Hematopoietic multipotent progenitor cell treated with erythropoietin and hydrocortisone succinate and interleukin-3 and kit ligand, for 4 days (in vitro differentiated cells): ENCODE results near the gene CCDC87.

ENCODE experiments used
- DNase-seq: peaks from one replicate; pipeline ENCODE4 v3.0.0-alpha.2; 2015

Gene CCDC87, protein sequence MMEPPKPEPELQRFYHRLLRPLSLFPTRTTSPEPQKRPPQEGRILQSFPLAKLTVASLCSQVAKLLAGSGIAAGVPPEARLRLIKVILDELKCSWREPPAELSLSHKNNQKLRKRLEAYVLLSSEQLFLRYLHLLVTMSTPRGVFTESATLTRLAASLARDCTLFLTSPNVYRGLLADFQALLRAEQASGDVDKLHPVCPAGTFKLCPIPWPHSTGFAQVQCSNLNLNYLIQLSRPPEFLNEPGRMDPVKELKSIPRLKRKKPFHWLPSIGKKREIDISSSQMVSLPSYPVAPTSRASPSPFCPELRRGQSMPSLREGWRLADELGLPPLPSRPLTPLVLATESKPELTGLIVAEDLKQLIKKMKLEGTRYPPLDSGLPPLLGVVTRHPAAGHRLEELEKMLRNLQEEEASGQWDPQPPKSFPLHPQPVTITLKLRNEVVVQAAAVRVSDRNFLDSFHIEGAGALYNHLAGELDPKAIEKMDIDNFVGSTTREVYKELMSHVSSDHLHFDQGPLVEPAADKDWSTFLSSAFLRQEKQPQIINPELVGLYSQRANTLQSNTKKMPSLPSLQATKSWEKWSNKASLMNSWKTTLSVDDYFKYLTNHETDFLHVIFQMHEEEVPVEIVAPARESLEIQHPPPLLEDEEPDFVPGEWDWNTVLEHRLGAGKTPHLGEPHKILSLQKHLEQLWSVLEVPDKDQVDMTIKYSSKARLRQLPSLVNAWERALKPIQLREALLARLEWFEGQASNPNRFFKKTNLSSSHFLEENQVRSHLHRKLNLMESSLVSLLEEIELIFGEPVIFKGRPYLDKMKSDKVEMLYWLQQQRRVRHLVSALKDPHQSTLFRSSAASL

DNA sequence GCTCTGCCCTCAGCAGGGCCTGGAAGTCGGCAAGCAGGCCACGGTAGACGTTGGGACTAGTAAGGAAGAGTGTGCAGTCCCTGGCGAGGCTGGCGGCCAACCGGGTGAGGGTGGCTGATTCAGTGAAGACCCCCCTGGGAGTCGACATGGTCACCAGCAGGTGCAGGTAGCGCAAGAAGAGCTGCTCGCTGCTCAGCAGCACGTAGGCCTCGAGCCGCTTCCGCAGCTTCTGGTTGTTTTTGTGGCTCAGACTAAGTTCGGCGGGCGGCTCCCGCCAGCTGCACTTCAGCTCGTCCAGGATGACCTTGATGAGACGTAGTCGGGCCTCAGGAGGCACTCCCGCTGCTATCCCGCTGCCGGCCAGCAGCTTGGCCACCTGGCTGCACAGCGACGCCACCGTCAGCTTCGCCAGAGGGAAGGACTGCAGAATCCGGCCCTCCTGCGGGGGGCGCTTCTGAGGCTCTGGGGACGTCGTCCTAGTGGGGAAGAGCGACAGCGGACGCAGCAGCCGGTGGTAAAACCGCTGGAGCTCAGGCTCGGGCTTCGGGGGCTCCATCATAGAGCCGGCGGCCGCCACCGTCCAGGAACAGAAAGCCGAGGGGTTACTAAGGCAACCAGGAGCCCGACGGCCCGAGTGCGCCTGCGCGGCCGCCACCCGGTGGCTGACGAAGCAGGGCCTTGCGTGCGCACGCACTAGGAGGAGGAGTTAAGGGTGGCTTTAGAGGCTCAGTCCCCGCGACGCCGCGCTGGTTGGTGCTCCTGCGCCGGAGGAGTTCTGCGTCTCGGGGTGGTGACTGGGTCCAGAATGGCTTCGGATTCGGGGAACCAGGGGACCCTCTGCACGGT, at the start of gene CCDC87, which contains the start of gene CCS:
TSS of gene CCDC87 (minus strand) at position 607 of the 846 bp plus-strand sequence. CDS start at position 559, 48 bp downstream.
TSS of gene CCS (plus strand) at position 729 of the 846 bp plus-strand sequence. CDS start at position 806, 77 bp downstream.
- peak; percentile 98 for DNase-seq

DNA sequence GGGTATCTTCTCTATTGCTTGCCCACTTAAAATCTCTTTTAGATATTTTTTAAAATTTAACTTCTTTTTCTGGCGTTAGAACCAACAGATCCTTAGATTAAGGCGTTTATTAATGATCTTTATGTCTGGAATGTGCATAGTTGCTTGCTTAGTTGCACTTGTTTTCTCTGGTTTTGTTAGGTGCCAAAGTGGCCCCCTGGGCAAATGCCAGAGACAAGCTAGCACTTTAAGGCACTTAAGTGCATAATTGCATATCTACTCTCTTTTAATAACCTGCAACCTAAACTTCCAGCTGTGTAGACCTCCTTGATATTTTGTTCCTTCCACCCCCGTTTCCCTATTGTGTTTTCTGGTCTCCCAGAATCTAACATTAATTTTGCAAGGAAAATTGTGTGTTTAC, 49.0 kb upstream of the CCDC87 start:
- DNase-seq = no peak

DNA sequence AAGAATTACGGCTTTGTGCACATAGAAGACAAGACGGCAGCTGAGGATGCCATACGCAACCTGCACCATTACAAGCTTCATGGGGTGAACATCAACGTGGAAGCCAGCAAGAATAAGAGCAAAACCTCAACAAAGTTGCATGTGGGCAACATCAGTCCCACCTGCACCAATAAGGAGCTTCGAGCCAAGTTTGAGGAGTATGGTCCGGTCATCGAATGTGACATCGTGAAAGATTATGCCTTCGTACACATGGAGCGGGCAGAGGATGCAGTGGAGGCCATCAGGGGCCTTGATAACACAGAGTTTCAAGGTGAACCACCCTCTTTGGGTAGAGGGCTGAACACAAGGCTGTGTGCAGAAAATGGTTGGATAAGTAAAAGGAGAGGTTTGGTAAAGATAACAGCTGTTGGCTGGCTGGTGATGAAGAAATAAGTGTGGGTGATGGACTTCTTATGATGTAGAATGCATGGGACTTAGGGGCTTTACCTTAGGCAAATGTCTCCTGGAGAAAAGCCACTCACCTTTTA, 47.0 kb upstream of the CCDC87 start:
- DNase-seq = peak; percentile 30

DNA sequence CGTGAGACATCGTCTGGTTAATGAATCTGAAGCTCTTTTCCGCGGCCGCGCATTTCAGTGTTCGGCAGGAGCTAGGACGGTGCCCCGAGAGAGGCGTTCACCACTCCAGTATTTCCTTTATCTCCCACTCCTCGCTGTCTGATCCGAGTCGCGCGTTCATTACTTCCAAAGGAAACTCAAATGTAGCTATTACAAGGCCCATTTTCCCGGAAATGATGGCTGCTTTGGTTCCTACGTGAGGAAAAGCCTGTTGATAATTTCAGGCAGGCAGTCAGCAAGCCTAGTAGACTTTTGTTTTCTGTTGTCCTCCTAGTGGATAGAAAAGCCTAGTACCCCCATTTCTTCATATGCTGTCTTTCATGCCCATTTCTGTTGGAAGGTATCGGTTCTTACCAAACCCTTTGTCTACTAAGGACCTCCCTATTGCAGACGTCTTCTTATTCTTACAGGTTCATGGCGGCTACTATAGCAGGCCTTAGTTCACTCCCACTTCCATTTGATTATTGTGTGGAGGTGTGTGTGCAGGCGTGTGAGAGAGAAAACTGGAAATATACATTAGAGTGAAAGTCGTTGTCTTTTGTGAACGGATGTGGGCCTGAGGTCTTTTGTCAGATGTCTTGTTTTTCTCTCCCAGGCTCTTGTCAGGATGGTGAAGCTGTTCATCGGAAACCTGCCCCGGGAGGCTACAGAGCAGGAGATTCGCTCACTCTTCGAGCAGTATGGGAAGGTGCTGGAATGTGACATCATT, 46.4 kb upstream of the CCDC87 start:
- peak; percentile 65 for DNase-seq

DNA sequence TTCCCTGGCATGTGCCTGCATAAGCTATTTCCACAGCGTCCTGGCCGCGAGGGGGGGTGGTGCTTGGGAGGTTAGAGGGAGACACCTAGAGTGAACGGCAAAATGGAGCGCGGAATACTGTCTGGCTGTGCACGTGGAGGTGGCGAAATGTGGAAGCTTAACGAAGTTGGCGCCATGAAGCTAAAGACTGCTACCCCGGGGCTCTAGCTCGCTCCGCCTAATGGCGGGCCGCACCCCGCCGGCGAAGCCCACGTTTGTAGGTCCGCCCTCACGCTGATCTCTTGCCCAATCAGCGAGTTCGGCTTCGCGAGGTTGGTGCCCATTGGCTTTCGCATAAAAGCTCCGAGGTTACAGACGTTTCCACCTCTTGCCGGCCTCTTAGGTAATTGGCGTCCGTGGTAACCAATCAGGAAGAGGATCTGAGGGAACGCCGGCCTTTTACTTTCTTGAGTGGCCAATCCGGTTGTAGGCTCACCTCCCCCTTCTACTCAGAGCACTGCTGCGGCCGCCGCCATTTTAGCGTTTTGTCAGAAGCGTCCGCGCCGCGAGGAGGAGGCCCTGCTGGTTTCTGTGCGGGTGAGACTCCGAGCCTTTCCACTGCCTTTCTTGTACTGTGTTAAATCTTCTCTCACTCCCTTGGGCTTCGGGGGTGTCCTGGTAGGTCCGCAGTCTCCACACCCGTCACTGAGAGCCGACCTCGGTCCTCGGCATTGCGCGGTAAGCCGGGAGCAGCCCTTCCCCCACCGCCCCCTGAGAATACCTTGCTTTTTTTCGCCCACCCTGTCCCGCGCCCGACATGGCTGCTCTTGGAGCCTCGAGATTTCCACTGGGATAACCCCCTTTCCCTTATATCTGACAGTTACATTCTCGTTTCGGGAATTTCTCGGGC, 45.6 kb upstream of the CCDC87 start, which contains the start of gene RBM4:
TSS of gene RBM4 (plus strand) at position 527 of the 889 bp plus-strand sequence. CDS start 1,009 bp downstream, outside the sequence.
- DNase-seq = peak; percentile 100

DNA sequence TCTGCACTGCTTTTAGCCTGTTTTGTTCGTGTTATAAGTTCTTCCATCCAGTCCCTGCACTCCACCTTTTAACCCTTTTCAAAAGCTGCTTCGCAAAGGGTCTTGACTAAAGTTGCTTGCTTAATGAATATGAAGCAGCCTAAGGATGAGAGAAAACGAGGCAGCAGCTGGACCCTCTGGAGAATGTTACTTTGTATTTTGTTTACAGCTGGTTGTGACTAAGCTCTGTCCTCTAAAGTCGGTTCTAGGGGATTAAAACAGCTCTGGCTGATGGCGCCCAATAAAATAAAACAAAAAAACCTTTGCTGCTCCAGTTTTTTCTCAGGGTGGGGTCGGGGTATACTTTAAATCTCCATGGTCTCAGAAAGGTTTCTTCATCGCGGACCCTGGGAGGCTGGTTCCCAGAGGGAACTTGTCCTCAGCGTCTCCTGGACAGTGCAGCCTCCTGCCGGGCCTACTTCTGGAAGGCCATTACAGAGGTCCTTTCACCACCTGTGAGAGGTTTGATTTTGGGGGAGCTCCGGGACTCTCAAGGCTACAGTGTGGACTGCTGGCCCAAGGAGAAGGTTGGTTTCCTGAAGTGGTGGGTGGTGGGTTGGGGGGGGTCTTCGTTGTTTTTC, 44.8 kb upstream of the CCDC87 start:
- DNase-seq = peak; percentile 24

DNA sequence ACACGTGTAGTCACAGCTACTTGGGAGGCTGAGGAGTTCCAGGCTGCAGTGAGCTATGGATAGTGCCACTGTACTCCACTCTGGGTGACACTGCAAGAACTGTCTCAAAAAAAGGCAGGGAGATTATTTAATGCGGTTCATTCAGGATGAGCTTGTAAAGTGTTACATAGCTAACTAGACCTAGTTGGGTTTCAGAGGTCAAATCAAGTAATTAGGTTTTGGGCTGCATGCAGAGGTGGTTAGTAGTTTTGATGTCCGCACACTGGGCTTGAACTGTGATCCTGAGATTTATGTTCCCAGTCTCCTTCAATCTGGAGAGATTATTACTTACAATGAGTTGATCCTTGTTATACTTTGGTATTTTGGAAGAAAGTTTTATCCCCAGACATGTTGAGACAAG, 43.5 kb upstream of the CCDC87 start:
- no peak for DNase-seq

DNA sequence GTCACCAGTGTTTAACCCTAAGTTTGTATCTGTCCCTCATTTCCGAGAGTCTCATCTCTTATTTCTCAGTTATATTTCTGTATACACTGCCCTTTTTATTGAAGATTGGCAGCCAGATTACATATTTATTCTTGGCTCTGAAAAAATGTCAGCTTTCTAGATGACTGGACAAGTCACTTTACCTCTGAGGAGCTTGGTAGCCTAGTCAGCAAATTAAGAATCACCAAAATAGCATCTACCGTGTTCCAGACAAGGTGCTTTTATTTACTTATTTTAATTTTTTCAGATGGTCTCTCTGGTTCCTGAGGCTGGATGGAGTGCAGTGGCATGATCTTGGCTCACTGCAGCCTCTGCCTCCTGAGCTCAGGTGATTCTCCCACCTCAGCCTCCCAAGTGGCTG, 40.1 kb upstream of the CCDC87 start:
- DNase-seq = no peak

DNA sequence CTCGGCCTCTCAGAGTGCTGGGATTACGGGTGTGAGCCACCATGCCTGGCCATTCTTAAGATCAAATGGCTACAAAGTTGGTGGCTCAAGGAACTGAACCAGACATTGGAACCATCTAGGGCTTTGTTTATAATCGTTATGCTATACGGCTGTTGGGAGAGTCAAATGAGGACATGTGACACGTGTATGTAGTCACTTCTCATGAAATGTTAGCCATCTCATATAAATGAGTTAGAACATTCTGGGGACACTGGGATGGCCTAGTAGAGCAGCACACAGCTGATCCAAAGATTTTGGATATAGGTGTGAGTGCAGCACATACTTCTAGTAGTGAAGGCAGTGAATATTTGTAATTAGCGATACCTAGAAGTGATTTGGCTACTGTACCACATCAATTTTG, 39.0 kb upstream of the CCDC87 start:
- DNase-seq = no peak

DNA sequence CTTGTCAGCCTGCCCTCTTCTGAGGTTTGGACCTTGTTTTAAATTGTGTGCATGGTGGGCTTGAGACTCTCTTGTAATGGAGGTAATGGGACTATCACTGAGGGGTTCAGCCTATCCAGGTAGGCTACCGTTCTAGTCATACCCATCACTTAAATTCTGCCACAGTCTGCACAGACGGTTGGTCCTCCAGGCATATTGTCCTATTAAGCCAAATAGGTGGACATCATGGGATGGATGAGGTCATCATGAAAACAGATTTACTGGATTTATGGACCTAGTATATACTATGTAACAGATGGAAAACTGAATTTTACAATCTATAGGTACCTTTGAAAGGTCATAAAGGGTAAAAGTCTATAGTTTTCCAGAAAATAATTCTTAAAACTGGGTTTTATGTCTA, 36.5 kb upstream of the CCDC87 start:
- no peak for DNase-seq

DNA sequence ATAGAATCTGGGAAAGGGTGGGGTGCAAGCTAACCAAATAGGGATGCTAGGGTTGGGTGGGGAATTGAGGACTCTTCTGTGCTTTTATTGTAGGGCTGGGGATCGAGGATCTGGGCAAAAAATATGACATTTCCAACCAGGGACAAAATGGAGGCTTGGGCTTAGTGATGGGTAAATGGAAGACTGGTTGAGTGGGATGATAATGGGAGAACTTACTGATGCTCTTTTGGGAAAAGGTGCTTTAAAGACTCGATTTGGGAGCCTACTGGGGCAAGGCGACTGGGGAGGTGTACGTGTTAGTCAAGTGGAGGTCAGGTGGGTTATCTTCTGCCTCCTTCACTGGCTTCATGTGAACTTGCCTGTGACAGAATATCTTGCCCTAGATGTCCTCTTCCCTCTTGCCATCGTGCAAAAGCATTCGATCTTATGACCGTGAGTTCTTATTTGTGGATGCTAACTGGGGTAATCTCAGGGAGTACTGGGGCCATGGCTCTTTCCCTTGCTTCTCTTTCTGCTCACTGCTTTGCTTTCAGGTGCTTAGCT, 35.3 kb upstream of the CCDC87 start:
- no peak for DNase-seq

DNA sequence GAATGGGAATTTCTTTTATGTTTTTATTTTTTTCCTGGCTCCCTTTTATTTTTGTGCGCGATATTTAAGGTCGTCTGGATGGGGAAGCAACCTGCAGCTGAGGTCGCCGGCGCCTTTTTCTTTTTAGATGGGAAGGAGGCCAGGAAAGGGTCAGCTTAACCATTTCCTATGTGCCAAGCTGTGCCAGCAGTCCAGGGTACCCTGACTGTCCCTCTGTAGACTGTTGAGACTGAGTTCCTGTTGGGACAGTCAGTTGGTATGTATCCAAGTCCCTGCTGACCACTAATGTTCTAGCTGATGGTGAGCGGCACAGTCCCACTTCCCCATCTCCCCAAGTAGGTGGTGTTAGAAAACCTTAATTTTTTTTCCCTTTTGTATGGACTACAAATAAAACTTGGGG, 34.1 kb upstream of the CCDC87 start:
- DNase-seq = no peak

DNA sequence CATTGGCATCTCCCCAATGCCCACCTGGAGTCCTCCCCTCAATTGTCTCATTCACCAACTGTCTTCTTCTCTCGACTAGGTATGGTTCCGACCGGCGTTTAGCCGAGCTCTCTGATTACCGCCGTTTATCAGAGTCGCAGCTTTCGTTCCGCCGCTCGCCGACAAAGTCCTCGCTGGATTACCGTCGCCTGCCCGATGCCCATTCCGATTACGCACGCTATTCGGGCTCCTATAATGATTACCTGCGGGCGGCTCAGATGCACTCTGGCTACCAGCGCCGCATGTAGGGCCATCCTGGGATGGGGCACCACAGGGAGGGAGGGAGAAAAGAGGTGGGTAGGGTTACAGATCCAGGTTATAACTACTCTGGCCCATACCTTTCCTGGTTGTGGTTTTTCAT, 33.5 kb upstream of the CCDC87 start:
- DNase-seq = no peak

DNA sequence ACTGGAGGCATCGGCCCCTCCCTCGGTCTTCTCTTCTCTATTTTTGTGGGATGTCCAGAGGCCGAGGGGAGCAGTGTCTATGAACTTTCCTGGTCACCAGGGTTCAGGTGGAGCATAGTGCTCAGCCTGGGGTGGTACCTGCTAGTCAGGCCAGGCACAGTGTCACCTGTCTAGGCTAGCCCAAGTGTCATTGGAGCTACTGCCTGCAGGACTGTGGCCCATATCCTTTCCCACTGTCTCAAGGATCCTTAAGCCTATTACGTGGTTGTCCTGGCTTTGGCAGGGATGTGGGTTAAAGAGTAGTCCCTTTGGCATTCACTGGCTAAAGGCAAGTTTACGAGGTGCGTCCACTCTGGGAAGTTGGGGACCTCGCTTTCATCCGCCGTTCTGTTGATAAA, 32.9 kb upstream of the CCDC87 start:
- no peak for DNase-seq

DNA sequence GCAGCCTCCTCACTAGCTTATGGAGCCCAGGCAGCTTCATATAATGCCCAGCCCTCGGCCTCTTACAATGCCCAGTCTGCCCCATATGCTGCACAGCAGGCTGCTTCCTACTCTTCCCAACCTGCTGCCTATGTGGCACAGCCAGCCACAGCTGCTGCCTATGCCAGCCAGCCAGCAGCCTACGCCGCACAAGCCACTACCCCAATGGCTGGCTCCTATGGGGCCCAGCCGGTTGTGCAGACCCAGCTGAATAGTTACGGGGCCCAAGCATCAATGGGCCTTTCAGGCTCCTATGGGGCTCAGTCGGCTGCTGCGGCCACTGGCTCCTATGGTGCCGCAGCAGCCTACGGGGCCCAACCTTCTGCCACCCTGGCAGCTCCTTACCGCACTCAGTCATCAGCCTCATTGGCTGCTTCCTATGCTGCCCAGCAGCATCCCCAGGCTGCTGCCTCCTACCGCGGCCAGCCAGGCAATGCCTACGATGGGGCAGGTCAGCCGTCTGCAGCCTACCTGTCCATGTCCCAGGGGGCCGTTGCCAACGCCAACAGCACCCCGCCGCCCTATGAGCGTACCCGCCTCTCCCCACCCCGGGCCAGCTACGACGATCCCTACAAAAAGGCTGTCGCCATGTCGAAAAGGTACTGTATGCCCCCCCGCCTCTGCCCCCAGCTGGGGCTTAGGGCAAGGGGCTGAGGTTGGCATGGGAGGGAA, 32.3 kb upstream of the CCDC87 start:
- DNase-seq = no peak

DNA sequence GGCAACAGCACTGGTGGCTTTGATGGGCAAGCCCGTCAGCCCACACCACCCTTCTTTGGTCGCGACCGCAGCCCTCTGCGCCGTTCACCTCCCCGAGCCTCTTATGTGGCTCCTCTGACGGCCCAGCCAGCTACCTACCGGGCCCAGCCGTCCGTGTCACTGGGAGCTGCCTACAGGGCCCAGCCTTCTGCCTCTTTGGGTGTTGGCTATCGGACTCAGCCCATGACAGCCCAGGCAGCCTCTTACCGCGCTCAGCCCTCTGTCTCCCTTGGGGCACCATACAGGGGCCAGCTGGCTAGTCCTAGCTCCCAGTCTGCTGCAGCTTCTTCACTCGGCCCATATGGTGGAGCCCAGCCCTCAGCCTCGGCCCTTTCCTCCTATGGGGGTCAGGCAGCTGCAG, 31.6 kb upstream of the CCDC87 start:
- no peak for DNase-seq

DNA sequence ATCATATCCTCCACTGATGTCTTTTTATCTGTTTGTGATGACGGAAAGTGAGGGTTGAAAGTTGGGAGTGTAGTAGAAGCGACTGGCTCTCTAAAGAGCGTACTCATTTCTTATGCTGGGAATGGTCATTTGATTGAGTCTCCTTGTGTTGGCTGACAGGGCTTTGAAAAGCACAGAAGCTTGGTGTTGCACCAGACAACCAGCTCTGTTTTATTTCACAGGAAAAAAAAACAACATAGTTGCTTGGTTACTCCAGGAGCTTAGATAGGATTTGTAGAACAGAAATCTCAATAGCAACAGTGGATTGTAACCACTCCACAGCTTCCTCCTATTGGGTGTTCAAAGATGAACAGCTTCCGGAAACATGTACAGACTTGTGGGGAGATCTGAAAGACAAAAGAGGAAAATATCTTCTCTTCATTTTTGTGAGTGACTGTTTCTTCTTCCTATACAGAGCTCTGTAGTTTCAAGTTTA, 26.3 kb upstream of the CCDC87 start:
- DNase-seq = peak; percentile 78

DNA sequence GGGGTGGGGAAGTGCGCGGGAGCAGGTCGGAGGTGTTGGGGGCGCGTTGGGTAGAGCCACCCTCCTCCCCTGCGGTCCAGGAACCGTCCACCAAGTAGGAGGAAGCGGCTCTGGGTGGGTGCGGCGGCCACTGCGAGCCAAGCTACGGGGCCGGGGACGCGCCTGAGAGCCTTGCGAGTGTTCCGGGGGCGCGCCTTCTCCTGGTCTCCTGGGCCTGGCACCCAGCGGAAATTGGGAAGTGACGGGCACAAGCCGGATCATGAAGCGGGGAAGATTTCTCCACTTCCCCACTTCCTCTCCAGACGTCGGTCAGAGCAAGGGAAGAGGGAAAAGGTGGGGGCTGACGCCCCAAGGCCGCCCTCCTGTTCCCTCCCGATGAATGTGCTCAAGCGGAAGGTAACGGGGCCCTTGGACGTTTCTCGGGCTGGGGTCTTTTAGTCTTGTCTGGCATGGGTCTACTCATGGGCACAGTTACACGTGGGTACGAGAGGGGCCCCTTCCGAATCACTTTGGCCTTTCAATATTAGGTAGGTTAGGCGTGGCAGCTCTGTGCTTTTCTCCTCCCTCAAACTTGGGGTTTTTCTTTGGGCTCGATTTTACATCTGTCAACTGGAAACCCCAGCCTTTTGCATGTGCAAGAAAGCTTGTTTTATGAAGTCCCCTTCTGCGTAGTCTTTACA, 24.4 kb upstream of the CCDC87 start:
- DNase-seq = no peak
